Dedifferentiated amniotic fluid mesenchymal stem cell (primary cell): ENCODE measurements around the gene HOXC13.

Experiments
- DNase-seq: peaks from one replicate; pipeline ENCODE4 v3.0.0-alpha.2; 2016; ENCODE audit errors: extremely low spot score

HOXC13 gene

DNA sequence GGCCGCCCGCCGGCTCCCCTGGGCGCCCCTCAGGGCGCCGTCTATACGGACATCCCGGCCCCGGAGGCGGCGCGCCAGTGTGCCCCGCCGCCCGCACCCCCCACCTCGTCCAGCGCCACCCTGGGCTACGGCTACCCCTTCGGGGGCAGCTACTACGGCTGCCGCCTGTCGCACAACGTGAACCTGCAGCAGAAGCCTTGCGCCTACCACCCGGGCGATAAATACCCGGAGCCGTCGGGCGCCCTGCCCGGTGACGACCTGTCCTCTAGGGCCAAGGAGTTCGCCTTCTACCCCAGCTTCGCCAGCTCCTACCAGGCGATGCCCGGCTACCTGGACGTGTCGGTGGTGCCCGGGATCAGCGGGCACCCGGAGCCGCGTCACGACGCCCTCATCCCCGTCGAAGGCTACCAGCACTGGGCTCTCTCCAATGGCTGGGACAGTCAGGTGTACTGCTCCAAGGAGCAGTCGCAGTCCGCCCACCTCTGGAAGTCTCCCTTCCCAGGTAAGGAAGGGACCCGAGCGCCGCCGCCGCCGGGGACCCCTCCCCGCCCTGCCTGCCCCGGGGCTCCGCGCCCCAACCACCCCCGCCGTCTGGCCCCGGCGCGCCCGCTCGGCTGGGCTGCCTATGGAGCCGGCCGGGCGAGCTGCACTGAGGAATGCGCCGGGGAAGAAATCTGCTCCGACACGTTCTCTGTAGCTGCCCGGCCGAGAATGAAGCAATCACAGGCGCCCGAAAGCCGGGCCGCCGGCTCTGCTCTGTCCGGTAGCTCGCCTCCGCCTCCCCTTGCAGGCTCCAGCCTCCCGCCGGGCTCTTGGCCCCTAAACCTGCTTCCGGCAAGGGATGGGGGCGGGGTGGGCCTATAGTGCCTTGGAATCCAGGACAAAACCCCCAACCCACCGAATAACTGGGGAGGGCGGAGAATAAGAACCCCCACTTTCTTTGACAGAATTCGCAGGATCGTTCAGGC, 794 bp downstream of the HOXC13 start:
- DNase-seq = no peak

DNA sequence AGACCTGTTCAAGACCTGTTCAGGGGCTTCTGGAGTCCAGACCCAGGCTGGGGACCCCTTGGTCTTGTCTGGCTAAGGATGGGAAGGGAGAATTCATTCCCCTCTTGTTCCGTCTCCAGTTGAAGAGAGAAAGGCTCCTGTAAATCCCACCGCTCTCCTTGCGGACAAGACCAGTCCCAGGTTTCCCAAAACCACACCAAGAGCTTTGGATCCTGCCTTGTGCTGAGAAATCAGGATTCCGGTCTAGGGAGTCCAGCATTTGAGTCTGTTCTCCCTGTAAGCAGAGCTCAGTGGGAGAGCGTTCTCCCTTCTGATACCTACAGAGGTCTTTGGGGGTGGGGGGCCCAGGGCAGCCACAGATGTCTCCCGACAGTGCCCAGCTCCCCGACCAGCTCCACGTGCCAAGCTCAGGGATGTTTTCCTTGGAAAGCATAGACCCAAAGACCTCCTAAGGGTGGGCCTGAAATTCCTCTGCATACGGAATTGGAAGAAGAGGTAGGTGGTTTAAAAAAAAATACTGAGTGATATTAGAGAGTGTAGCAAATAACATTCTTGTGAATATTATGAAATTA, 1.9 kb downstream of the HOXC13 start:
- no peak for DNase-seq

DNA sequence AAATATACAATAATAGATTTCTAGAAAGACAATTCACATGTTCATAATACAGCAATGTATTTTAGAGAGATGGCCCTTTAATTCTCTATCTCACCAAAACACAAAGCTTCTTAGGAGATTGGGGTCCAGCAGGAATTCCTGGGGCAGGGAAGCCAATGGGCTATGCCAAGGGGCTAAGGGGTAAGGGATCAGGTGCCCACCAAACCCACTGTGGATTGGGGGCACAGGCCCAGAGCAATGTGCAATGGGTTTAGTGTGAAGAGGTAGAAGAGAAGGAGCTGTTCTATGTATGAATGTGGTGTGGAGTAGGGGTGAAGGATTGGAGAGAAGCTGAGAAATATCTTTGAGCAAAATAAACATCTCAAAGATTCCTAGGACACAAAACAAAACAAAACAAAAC, 2.6 kb downstream of the HOXC13 start:
- DNase-seq = no peak

DNA sequence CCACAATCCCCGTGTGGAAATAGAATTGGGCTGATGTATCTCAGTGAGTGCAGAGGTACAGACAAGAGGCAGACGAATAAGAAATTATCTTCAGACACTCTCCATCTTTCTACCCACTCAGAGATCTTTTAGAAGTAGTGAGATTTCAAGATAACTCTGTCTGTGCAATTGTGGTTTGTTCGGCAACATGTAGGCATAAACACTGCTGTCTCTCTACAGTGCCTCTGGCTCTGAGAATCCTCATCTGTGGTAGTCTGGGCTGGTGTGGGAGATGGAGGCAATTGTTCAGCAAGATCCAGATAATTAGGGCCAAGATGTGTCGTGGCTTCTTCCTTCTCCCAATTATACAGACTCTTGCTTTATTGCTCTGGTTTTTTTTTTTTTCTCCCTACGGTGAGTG, 3.1 kb downstream of the HOXC13 start:
- DNase-seq = no peak

DNA sequence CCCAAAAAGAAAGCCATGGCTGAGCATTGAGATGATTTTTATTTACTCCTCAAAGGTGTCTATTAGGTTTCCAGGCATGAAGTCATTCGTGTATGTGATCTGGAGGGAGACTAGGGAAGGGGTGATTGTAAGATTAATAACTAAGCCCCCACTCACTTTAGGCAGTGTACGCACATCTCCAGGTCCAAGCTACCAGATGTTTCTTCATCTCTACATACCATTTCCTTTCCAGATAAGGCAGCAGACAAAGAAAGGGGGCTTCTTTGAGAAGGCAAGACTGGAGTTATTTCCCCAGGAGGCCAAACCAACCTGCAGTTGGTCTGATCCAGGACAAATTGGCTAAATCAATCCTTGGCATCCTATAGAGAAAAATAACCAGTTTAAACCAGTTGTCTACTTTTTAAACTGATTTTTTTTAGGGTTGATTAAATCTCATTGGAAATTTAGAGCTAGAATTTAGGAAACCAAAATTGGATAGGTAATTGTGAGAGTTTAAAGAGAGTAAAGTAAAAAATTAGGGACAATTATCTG, 3.9 kb downstream of the HOXC13 start:
- no peak for DNase-seq

DNA sequence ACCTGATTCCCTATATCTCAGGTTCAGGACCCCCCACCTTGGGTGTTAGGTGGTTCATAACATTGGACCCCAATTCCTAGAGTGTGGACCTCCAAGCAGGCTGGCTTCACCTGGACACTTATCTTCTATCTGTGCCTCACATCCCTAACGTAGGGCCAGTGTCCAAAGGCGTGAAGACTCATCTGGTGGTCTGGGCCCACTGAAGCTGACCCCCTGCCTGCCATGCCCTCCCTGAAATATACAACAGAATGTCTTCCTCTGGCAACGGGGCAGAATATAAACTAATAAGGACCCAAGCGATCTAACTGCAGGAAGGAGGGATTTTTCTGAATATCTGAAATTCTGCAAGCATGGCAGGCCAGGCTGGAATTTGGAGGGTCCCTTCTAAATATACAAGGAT, 5.6 kb downstream of the HOXC13 start:
- no peak for DNase-seq

DNA sequence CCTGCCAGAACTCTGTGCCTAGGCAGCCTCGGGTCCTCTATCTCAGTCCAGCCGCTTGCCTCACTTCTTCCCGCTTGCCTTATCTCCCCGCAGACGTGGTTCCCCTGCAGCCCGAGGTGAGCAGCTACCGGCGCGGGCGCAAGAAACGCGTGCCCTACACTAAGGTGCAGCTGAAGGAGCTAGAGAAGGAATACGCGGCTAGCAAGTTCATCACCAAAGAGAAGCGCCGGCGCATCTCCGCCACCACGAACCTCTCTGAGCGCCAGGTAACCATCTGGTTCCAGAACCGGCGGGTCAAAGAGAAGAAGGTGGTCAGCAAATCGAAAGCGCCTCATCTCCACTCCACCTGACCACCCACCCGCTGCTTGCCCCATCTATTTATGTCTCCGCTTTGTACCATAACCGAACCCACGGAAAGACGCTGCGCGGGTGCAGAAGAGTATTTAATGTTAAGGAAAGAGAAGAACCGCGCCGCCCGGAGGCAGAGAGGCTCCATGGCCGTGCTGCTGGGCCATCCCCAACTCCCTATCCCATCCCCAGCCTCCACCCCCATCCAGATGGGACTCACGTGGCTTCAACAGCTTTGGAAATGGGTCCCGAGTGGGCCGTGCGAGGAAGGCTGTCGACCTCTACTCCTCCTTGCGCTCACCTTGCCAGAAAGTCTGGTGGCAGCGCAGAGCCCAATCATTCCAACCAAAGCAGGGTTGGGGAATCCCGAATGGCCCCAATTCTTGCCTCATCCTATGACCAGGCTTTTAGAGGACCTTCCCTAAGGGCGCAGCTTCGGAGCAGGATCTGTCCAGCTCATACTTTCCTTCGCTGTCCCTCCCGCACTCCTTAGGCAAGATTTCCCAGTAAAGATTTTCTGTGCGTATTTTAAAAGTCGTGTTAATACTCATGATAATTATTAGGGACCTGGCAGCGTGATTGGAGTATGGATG, 6.5 kb downstream of the HOXC13 start:
- no peak for DNase-seq

DNA sequence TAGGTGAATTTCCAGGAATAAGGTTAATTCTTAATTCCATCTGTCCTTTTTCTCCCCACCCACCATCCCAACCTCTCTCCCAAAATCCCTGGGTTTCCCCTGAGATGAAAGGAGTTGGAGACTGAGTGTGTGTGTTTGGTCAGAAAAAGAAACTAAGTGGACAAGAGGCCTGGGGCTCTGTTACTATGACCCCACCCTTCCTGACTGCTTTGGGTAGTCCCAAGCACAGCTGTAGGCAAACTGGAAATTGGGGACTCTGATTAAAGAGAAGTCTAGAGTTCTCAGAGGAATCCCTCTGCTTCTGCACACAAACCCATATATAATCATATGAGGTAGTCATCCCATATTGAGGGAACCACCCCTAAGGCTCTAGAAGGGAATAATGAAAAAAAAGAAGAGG, 9.1 kb downstream of the HOXC13 start:
- no peak for DNase-seq

DNA sequence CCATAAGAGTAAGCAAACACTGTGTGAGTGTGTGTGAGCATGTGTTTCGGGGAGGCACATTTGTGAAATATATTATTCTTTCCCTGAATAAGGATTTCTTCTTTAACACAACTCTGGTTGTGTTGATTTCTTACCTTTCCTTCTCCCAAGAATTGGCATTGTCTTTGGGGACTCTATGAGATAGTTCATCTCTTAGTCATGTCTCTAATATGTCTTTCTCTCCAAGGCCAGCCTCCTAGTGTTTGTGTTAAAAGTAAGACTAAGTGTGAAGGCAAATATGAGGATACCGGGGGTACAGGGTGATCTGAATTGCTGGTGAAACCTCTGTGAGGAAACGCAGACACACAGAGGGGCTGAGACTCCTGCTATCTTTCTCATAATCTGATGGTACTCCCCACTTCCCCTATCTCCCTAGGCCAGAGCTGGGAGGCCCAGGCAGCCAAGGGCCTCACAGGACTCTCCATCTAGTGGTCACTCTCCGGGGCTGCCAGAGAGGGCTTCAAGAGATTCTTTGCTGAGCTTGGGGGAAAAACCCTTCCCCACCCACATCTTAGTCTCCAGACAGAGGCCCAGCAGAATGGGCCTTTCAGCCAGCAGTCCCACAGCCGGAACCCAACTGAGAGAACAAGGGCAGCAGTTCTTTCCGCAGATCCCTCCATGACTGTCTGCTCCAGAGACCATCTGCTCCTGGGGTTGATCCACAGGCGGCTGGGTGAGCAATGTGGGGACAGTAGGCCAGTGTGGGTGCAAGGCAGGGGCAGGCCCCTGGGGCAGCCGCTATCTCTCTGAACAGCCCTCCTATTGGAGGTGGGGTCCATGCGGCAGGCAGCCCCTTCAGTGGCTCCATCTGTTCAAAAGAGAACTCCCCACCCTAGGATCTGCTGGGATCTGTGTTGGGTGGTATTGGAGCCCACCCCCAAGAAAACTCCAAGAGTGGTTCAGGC, 10.3 kb downstream of the HOXC13 start:
- no peak for DNase-seq

DNA sequence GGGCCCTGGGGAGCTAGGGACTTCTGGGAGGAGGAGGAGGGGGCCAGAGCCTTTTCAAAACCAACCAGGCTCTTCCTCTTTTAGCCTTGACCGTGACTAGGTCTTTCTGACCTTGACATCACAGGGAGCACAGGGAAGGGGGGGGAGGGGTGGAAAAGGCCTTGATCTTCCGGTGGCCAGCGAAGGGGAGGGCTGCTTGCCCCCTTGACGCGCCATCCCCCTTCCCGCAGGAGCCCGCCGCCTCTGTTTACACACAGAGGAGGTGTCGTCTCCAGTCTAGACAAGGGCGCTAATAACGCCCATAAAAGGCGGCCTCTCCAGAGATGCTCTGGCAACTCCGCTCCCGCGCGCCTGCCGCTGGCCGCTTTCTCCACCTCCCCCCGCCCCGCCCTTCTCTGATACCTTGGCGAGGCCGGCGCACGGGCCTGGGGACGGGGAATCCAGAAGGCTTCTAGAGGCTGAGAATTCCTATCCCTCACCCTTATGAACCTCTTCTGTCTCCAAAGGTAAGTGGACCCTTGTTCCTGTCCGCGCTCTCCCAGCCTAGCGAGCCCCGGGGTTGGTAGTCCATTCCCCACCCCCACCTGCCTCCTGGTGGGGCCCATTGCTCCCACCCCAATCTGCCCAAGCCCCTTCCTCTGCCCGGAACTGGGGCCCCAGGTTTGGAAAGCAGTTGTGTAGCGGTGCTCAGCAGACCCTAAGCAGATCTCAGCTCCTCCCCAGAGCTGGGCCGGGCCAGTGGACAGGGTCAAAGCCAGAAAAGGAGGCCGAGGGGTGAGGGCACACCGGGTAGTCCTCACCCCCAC, 11.2 kb downstream of the HOXC13 start:
- no peak for DNase-seq

DNA sequence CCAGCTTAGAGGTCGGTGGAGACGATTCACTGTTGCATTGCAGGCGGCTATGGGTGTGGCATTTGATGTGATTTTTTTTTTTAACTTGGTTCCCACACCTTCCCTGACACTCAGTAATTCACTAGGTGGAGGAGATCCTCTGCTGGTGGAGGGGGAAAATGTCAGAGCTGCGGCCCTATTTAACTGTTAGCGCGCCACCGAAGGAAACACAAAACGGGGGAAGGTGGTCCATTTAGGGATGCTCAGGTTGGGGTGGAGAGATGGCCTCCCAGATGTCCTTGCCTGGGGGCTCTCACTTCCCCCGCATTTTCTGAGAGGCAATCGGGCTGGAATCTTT, 11.8 kb downstream of the HOXC13 start:
- DNase-seq = no peak

DNA sequence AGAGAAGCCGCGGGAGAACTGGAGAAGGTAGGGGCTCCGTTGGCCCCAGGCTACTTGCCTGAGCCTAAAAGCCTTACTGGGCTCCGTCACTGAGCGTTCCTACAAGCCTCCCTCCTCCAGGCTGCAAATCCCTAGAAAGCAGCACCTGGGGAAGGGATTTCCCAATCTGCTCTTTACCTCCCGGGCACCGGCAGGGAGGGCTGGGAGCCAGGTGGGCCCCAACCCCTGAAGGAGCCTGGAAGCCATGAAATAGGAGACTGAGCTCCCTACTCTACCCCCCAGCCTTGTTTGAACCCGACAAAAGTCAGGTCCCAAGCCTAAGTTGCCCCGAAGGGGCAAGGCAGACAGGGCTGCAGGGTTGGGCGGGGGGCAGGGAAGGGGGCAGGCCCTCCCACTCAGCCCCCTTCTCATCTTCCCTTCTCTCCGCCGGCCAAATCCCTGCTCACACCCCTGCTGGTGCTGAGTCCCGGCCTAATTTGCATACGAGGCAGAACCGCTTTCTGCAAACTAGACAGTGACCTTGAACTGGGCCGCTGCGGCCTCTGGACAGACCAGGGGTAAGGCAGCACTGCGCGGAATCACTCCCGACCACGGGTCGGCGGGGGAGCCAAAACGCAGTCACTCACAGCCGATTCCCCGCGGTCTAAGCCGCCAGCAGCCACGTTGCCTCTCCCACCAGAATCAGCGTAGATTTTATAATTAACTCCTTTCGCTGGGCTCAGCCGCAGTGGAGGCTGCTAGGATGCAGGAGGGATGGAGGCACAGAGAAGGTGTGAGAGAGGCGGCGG, 12.4 kb downstream of the HOXC13 start:
- DNase-seq = no peak

DNA sequence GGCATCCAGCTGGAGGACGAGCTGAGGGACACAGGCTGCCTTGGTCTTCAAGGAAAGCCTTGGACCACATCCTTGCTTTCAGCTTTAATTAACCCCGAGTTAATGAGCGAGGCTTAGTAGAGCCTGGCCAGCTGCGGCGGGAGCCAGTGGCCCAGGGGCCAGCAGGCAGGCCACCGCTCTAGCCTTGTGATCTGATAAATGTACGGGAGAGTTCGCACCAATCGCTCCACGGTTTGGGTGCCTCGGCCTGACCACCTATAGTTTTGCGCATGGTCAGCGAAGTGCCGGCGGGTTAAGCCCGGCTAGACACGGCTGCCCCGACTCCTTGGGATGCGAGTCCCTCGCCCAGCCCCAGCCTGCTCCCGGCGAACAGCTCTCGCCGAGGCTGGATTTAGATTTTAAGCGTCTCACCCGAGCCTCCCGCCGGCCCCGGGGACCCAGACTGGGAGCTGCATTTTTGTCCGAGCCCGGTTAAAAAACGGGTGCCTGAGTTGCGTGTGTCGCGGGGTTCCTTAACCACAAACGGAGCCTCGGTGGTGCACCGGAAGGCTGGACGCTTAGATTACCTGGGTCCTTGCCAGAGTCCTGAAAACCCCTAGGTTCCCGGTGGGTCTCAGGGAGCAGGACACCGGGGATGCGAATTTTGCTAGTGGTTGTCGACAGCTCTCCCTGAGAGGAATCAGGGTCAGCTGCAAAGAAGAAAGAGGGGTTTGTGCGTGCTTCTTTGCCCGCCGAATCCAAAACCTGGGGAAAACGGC, 13.1 kb downstream of the HOXC13 start:
- DNase-seq = no peak

DNA sequence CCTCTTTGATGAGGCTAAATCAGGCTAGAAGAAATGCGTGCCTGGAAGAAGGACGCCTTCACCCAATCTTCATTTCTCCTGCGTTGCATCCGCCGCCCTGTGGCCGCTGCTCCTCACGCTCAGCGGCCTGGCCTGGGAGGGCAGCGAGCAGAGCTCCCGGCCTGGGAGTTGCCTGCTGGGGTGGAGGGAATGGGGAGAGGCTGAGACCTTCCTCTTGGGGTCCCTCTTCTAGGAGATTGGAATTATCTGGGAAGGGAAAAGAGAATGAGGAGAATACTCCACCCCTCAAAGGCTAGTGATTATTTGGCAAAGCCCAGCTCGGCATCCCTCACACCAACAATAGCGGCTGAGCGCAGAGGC, 13.7 kb downstream of the HOXC13 start:
- no peak for DNase-seq

DNA sequence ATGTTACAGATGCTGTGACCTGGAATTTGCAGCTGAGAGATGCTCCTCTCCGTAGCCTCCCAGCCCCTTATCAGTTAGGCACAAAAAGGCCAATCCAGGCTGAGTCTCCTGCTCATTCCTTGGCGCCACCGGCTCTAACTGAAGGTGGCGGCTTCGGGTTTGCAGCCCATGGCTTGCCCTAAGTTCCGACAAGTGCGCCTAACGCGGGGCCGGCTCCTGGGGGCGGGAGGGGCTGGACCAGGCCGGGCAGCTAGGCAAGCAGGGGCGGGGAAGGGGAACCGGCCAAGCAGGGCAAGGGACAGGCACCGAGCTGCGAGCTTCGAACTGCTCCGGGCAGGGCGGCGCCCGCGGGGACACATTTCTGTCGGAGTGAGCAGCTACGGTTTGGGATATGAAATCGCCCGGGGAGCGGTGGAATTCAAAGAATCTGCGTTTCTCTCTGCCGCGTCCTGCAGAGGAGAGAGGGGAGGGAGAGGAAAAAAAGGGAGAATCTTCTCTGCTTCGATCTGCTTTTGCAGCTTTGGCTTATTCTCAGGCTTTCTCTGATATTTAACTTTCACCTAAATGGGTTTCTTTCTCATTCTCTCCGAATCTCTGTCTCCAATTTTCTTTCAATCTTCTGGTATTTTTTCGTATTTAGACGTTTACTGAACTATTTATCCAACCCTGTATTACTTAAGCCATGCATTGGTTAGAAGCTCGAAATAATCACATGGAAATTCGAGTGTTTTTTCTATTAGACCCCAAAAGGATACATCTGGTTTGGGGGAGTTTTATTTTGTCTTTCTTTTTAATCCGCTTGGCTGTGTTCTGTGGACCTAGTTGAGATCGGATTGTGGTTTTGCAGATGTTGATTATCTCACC, 14.5 kb downstream of the HOXC13 start:
- DNase-seq = no peak

DNA sequence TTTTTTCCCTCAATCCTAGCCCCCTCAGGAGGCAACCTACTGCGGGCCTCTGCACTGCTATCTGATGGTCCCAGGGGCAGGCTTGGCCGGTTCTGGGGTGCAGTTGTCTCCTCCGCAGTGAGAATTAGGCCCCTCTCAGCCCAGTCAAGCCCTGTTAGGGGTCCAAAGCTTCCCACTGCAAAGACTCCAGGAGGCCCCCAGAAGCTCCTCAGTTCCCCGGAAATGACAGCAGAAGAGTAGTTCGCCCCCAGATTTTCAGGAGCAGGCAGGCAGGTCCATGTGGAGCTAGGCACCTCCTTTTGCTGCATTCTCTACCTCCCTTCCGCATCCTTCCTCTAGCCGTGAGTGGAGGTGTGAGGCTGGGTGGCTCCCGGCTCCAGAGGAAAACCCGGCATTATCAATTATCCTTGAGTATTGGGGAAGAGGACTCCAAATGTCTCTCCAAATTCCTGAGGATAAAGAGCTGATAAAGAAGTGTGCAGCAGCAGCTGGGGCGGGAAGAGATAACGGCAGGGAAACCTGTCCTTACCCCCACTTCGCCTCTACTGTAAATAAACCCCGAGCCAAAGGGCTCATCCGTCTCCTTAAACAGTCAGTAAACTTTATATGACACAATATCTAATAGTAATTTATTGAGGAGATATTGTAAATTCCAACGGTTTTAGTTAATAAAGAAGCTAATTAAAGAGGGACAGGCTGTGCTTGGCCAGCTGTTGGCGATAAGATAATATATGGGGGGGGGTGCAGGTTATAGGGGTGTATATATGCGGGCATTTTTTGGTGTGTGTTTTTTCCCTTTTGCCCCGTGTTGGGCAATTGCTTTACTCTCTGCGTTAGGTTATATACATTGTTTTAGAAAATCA, 15.4 kb downstream of the HOXC13 start:
- DNase-seq = no peak

DNA sequence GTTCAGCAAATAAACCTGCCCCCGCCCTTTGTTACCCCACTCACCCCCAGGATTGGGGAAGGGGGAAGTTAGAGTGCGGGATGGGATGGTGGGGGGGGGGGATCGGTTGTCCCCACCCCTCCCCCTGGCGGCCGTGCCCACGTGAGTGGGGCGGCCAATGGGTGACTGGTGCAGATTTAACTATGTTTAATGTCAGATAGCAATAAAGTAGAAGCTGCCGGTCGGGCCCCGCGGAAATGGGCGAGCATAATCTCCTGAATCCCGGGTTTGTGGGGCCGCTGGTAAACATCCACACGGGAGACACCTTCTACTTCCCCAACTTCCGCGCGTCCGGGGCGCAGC, 16.0 kb downstream of the HOXC13 start, which contains the start of gene HOXC12:
TSS of gene HOXC12 (plus strand) at position 210 of the 342 bp plus-strand sequence. CDS start at position 237, 27 bp downstream.
- no peak for DNase-seq
